Caco-2 (cell line): ENCODE data around the gene KLK1. TPM values are rescaled to one million over a fixed set of nuclear protein-coding genes. Genes with fewer than 3 reads are reported as not detected.
"Not testable (repeated sequence)": the region's sequence is repeated elsewhere in the genome, so short reads cannot be mapped to it uniquely, and the experiment has no call there.

Experiments
- BruUV-seq: library from RNA; stranded (reverse); fragments of 400-500 nt; replicated peaks from 2 replicates; lab custom pipeline; 2021; lab: Mats Ljungman, UMichigan
- CTCF ChIA-PET: fragments of 300-600 bp; sonication (Branson Sonifier 250); formaldehyde crosslinking; loops from one replicate; lab custom pipeline; 2022; ENCODE audit warnings: antibody characterized with exemption; lab: Charles Lee
- POLR2A ChIA-PET: fragments of 300-600 bp; sonication (Branson Sonifier 250); formaldehyde crosslinking; loops from one replicate; lab custom pipeline; 2022; ENCODE audit warnings: antibody characterized with exemption; lab: Charles Lee
- DNase-seq, 2 experiments: peaks; one replicate each; pipeline versions ENCODE4 v3.0.0 to v3.0.0-alpha.2; 2020 to 2022
- H3K27me3 ChIP-seq: replicated peaks from 2 replicates; pipeline ENCODE4 v1.6.0; 2011; ENCODE audit warnings: low read length; ENCODE audit not compliant: control insufficient read depth, insufficient read depth
- H3K36me3 ChIP-seq: 2 replicates; pipeline ENCODE4 v1.5.1; 2011; ENCODE audit warnings: low read length; ENCODE audit not compliant: control insufficient read depth, insufficient read depth
- H3K4me1 ChIP-seq: fragments of 250-450 bp; sonication (Bioruptor Pico); 2 replicates; pipeline ENCODE4 v1.5.1; 2020; ENCODE audit warnings: mild to moderate bottlenecking
- H3K4me3 ChIP-seq: 2 replicates; pipeline ENCODE4 v1.5.1; 2011; ENCODE audit warnings: low read depth, mild to moderate bottlenecking, control low read depth, low read length
- H3K9me3 ChIP-seq: fragments of 250-450 bp; sonication (Bioruptor Pico); 2 replicates; pipeline ENCODE4 v1.5.1; 2020; ENCODE audit warnings: mild to moderate bottlenecking, moderate library complexity
- H3K27ac Mint-ChIP-seq: one replicate; pipeline ENCODE4 v1.8.0; 2022; ENCODE audit warnings: mixed read lengths; ENCODE audit not compliant: unreplicated experiment
- H3K27me3 Mint-ChIP-seq: one replicate; pipeline ENCODE4 v1.8.0; 2022; ENCODE audit warnings: mixed read lengths; ENCODE audit not compliant: insufficient read depth, unreplicated experiment
- H3K36me3 Mint-ChIP-seq: one replicate; pipeline ENCODE4 v1.8.0; 2022; ENCODE audit warnings: mild to moderate bottlenecking, mixed read lengths; ENCODE audit not compliant: insufficient read depth, unreplicated experiment
- H3K4me1 Mint-ChIP-seq: one replicate; pipeline ENCODE4 v1.8.0; 2022; ENCODE audit warnings: low read depth, mixed read lengths; ENCODE audit not compliant: unreplicated experiment
- H3K4me3 Mint-ChIP-seq: one replicate; pipeline ENCODE4 v1.8.0; 2022; ENCODE audit warnings: mild to moderate bottlenecking, moderate library complexity, mixed read lengths; ENCODE audit not compliant: unreplicated experiment
- H3K9me3 Mint-ChIP-seq: one replicate; pipeline ENCODE4 v1.8.0; 2022; ENCODE audit warnings: mixed read lengths; ENCODE audit not compliant: unreplicated experiment
- CTCF ChIP-seq, 2 experiments: fragments of 200-600 bp in 1 of 2; IDR thresholded peaks; 1 replicate in 1 of 2; 2 replicates in 1 of 2; pipeline versions ENCODE4 v1.5.1 to v1.8.0; 2011 to 2022; ENCODE audit warnings: antibody characterized with exemption in 1 of 2, control low read depth in 1 of 2, inconsistent platforms in 1 of 2, low read depth in 1 of 2, low read length in 1 of 2, mild to moderate bottlenecking in 1 of 2, moderate library complexity in 1 of 2; ENCODE audit not compliant: insufficient read depth in 1 of 2, severe bottlenecking in 1 of 2, unreplicated experiment in 1 of 2
- intact Hi-C: fragments of 100-400 bp; cut with micrococcal nuclease; formaldehyde crosslinking; loops from one replicate; pipeline ENCODE4 v1.10.0; 2022; ENCODE audit not compliant: unreplicated experiment
- total RNA-seq: library from RNA; stranded (reverse); gene quantifications from 2 replicates; pipeline ENCODE4 v1.2.3, GENCODE V29; 2022

Gene KLK1
- total RNA-seq, 1 experiment from 2014 or later: 0.73 TPM

GRCh38 chr19:50814883-50815282 lies 8.7 kb downstream of the KLK1 start:
- Mint-ChIP-seq H3K4me1 (no peaks in the 10 kb centered on the region), H3K27me3 (peaks cover 14% of the 10 kb centered on the region), H3K36me3 (peaks cover 5% of the 10 kb centered on the region), H3K27ac (no peak overlapping the region), H3K4me3 (no peak overlapping the region), H3K9me3 (peaks cover 18% of the 10 kb centered on the region)
- POLR2A ChIA-PET: no interaction called here
- DNase-seq: no peak
- Histone ChIP-seq H3K27me3 (peaks cover 2% of the 10 kb centered on the region; the same call in 1 of the 2 replicates), H3K36me3 (no peaks in the 10 kb centered on the region; the same call in 1 of the 2 replicates), H3K9me3 (no peaks in the 10 kb centered on the region), H3K4me1 (no peaks in the 10 kb centered on the region), H3K4me3 (no peak overlapping the region)
- intact Hi-C loops: no loop called here
- CTCF ChIA-PET: no interaction called here
- TF ChIP-seq CTCF (IDR thresholded peaks at IDR 0.05; ENCODE audit: insufficient read depth in 1 of 2, low read depth in 1 of 2, low read length in 1 of 2, severe bottlenecking in 1 of 2, unreplicated experiment in 1 of 2): no peak
- BruUV-seq: no TSS peak

- intact Hi-C loops: no loop called here
- H3K4me3 ChIP-seq: no peak overlapping the region
- H3K9me3 Mint-ChIP-seq: peaks cover 23% of the 10 kb centered on the region
- H3K27ac Mint-ChIP-seq: no peak overlapping the region
- no peaks in the 10 kb centered on the region for H3K9me3 ChIP-seq
- CTCF ChIA-PET: no interaction called here
- POLR2A ChIA-PET: no interaction called here
- no peaks in the 10 kb centered on the region for H3K4me1 ChIP-seq
- H3K36me3 Mint-ChIP-seq: peaks cover 5% of the 10 kb centered on the region
- no TSS peak for BruUV-seq
- H3K4me3 Mint-ChIP-seq: no peak overlapping the region
- no peak for TF ChIP-seq CTCF (IDR thresholded peaks at IDR 0.05; ENCODE audit: insufficient read depth in 1 of 2, low read depth in 1 of 2, low read length in 1 of 2, severe bottlenecking in 1 of 2, unreplicated experiment in 1 of 2)
- 0 out of 2 replicates have a peak, but pooled peaks cover 2% of the 10 kb centered on the region for H3K27me3 ChIP-seq
- H3K36me3 ChIP-seq: no peaks in the 10 kb centered on the region; the same call in 1 of the 2 replicates
- H3K27me3 Mint-ChIP-seq: peaks cover 9% of the 10 kb centered on the region
- no peak for DNase-seq
- no peaks in the 10 kb centered on the region for H3K4me1 Mint-ChIP-seq
These were observed 11.1 kb downstream of the KLK1 start for GRCh38 chr19:50812474-50812873.

- H3K27ac Mint-ChIP-seq, H3K4me3 ChIP-seq, H3K27me3 Mint-ChIP-seq, BruUV-seq, H3K4me1 Mint-ChIP-seq, H3K4me3 Mint-ChIP-seq, POLR2A ChIA-PET, H3K4me1 ChIP-seq, CTCF ChIA-PET, H3K27me3 ChIP-seq, H3K36me3 ChIP-seq, intact Hi-C loops, H3K36me3 Mint-ChIP-seq, H3K9me3 ChIP-seq, DNase-seq: not testable (repeated sequence)
- H3K9me3 Mint-ChIP-seq: peaks cover 23% of the 10 kb centered on the region
These were observed 11.9 kb downstream of the KLK1 start for GRCh38 chr19:50811622-50812238.
